ENCODE measurements around the gene KCTD13. TPM values are rescaled to one million over a fixed set of nuclear protein-coding genes. Genes with fewer than 3 reads are reported as not detected.

Gene KCTD13
- total RNA-seq, 1 experiment from 2014 or later = 40.7 TPM

DNA sequence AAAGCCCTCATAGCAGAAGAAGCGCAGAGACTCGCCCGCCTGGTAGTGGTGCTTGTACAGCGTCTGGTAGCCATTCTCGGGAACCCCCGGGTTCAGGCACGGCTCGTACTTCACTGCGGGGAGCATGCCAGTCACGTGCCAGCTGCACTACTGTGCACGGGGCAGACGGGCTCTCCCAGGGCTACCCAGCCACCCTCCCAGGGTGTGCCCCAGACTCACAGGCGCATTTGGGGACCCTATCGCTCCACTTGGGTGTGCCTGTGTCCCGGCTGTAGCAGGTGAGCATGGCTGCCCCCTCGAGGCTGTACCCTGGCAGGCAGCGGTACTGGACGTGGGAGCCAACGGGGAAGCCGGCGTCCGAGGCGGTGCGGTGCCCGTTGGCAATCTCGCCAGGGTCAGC lies 52.7 kb downstream of the KCTD13 start:
- Histone ChIP-seq H3K9me3 (ENCODE audit: control insufficient read depth in 1 of 2, insufficient read depth in 1 of 2, low read depth in 1 of 2, low read length in 2 of 2) (no peaks in the 10 kb centered on the region), H3K4me1 (ENCODE audit: control insufficient read depth in 1 of 2, insufficient read depth in 2 of 2, low read length in 2 of 2) (peaks cover 0 to 15% of the 10 kb centered on the region in 2 experiments; a peak in 2 of 4 replicates), H2AFZ (ENCODE audit: low read depth, low read length, poor library complexity, severe bottlenecking) (no peak overlapping the region), H4K20me1 (ENCODE audit: insufficient read depth) (no peaks in the 10 kb centered on the region), H3K36me3 (ENCODE audit: control insufficient read depth in 1 of 2, insufficient read depth in 2 of 2, low read length in 2 of 2) (no peaks in the 10 kb centered on the region), H3K9ac (ENCODE audit: low read length) (no peak overlapping the region), H3K4me2 (ENCODE audit: low read length) (no peak overlapping the region), H3K27me3 (ENCODE audit: insufficient read depth, low read length) (no peaks in the 10 kb centered on the region), H3K27ac (ENCODE audit: low read depth, low read length) (no peak overlapping the region), H3K79me2 (ENCODE audit: insufficient read depth, low read length) (no peaks in the 10 kb centered on the region), H3K4me3 (replicated peaks in 1 of 2; ENCODE audit: low read depth in 1 of 2, low read length in 2 of 2) (no peak overlapping the region), H3K9me2 (ENCODE audit: insufficient read depth) (no peaks in the 10 kb centered on the region)
- ChIA-PET RAD21 (ENCODE audit: low non-redundant PET in 1 of 2, low total read pairs in 2 of 2, uncharacterized antibody in 2 of 2, unreplicated experiment in 2 of 2) (no interaction called here), POLR2A (interaction anchor here (1.1 kb wide), 1 partner anchor 70 kb away, joined by 4 read pairs; no protein-coding TSS in a partner anchor), CTCF (no interaction called here)
- no TSS peak for BruUV-seq (replicated peaks)
- TF ChIP-seq EGR1 (IDR thresholded peaks at IDR 0.05; ENCODE audit: low read depth) = no peak
- TF ChIP-seq RAD21 (IDR thresholded peaks at IDR 0.05; ENCODE audit: low read depth) = no peak
- TF ChIP-seq EZH2phosphoT487 (IDR thresholded peaks at IDR 0.05; ENCODE audit: borderline replicate concordance) = no peak
- TF ChIP-seq, protein P1, sequence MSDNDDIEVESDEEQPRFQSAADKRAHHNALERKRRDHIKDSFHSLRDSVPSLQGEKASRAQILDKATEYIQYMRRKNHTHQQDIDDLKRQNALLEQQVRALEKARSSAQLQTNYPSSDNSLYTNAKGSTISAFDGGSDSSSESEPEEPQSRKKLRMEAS (IDR thresholded peaks at IDR 0.05) = no peak
- TF ChIP-seq, protein P2, sequence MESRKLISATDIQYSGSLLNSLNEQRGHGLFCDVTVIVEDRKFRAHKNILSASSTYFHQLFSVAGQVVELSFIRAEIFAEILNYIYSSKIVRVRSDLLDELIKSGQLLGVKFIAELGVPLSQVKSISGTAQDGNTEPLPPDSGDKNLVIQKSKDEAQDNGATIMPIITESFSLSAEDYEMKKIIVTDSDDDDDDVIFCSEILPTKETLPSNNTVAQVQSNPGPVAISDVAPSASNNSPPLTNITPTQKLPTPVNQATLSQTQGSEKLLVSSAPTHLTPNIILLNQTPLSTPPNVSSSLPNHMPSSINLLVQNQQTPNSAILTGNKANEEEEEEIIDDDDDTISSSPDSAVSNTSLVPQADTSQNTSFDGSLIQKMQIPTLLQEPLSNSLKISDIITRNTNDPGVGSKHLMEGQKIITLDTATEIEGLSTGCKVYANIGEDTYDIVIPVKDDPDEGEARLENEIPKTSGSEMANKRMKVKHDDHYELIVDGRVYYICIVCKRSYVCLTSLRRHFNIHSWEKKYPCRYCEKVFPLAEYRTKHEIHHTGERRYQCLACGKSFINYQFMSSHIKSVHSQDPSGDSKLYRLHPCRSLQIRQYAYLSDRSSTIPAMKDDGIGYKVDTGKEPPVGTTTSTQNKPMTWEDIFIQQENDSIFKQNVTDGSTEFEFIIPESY (IDR thresholded peaks at IDR 0.05; ENCODE audit: extremely low read depth, insufficient replicate concordance, low read length) = no peak
- no peak for DNase-seq (ENCODE audit: low read depth, low spot score)
- intact Hi-C loops (cut with micrococcal nuclease) = no loop called here
- ATAC-seq = no peak

GRCh38 chr16:29871822-29872546 lies 54.0 kb downstream of the KCTD13 start:
- Histone ChIP-seq H3K9me2 (ENCODE audit: insufficient read depth) (no peaks in the 10 kb centered on the region), H3K36me3 (ENCODE audit: control insufficient read depth in 1 of 2, insufficient read depth in 2 of 2, low read length in 2 of 2) (no peaks in the 10 kb centered on the region), H3K4me1 (ENCODE audit: control insufficient read depth in 1 of 2, insufficient read depth in 2 of 2, low read length in 2 of 2) (peaks cover 0 to 11% of the 10 kb centered on the region in 2 experiments; a peak in 2 of 4 replicates), H3K4me2 (ENCODE audit: low read length) (no peak overlapping the region), H2AFZ (ENCODE audit: low read depth, low read length, poor library complexity, severe bottlenecking) (no peak overlapping the region), H3K27ac (ENCODE audit: low read depth, low read length) (no peak overlapping the region), H4K20me1 (ENCODE audit: insufficient read depth) (no peaks in the 10 kb centered on the region), H3K27me3 (ENCODE audit: insufficient read depth, low read length) (no peaks in the 10 kb centered on the region), H3K9ac (ENCODE audit: low read length) (no peak overlapping the region), H3K79me2 (ENCODE audit: insufficient read depth, low read length) (no peaks in the 10 kb centered on the region), H3K9me3 (ENCODE audit: control insufficient read depth in 1 of 2, insufficient read depth in 1 of 2, low read depth in 1 of 2, low read length in 2 of 2) (no peaks in the 10 kb centered on the region), H3K4me3 (replicated peaks in 1 of 2; ENCODE audit: low read depth in 1 of 2, low read length in 2 of 2) (no peak overlapping the region)
- no TSS peak for BruUV-seq (replicated peaks)
- ATAC-seq = no peak
- ChIA-PET CTCF (no interaction called here), RAD21 (ENCODE audit: low non-redundant PET in 1 of 2, low total read pairs in 2 of 2, uncharacterized antibody in 2 of 2, unreplicated experiment in 2 of 2) (no interaction called here), POLR2A (no interaction called here)
- no peak for DNase-seq (ENCODE audit: low read depth, low spot score)
- intact Hi-C loops (cut with micrococcal nuclease) = no loop called here
- TF ChIP-seq SP1 (IDR thresholded peaks at IDR 0.05; ENCODE audit: low read depth) = no peak
- TF ChIP-seq CTCF (IDR thresholded peaks at IDR 0.05 in 2 of 3, conservative IDR thresholded peaks at IDR 0.05 in 1 of 3; ENCODE audit: borderline replicate concordance in 1 of 3, insufficient read depth in 1 of 3, low read depth in 2 of 3, low read length in 2 of 3) = no peak
- TF ChIP-seq POLR2AphosphoS5 (IDR thresholded peaks at IDR 0.05; ENCODE audit: low read depth, low read length) = no peak
- TF ChIP-seq SRF (IDR thresholded peaks at IDR 0.05; ENCODE audit: low read depth) = no peak
- TF ChIP-seq YY1 (IDR thresholded peaks at IDR 0.05; ENCODE audit: extremely low read depth, insufficient replicate concordance, low read depth, low read length) = no peak
- no peak for TF ChIP-seq TCF7L2 (IDR thresholded peaks at IDR 0.05; ENCODE audit: borderline replicate concordance, extremely low read depth, insufficient read depth, insufficient read length)
- TF ChIP-seq ELF1 (IDR thresholded peaks at IDR 0.05; ENCODE audit: borderline replicate concordance, low read depth) = no peak
- TF ChIP-seq RAD21 (IDR thresholded peaks at IDR 0.05; ENCODE audit: low read depth) = no peak
- TF ChIP-seq SIN3A (IDR thresholded peaks at IDR 0.05; ENCODE audit: low read depth) = no peak
- TF ChIP-seq POLR2A (IDR thresholded peaks at IDR 0.05; ENCODE audit: borderline replicate concordance, extremely low read depth, insufficient read depth, insufficient read length) = no peak
- TF ChIP-seq, protein P1 (IDR thresholded peaks at IDR 0.05) = no peak

All from HCT116 (cell line).